ENCODE measurements around the gene AFF1.
A peak's percentile ranks its signal among the peaks of the same experiment; 100 is the strongest.
"Not testable (repeated sequence)": the region's sequence is repeated elsewhere in the genome, so short reads cannot be mapped to it uniquely, and the experiment has no call there.

The AFF1 gene

GRCh38 chr4:86971355-86971683 lies 36.5 kb downstream of the AFF1 start:
- FAIRE-seq (no peak), DNase-seq (ENCODE audit: extremely low spot score, insufficient read length, low read depth) (no peak)

- DNase-seq (ENCODE audit: extremely low spot score, insufficient read length, low read depth) (no peak), FAIRE-seq (no peak)
Observed at GRCh38 chr4:86972997-86973396, 38.2 kb downstream of the AFF1 start.

- DNase-seq (ENCODE audit: extremely low spot score, insufficient read length, low read depth) (no peak), FAIRE-seq (no peak)
Observed at GRCh38 chr4:86973668-86974067, 38.9 kb downstream of the AFF1 start.

- FAIRE-seq (no peak), DNase-seq (ENCODE audit: extremely low spot score, insufficient read length, low read depth) (no peak)
Observed at GRCh38 chr4:86974551-86974994, 39.8 kb downstream of the AFF1 start.

- FAIRE-seq (no peak), DNase-seq (ENCODE audit: extremely low spot score, insufficient read length, low read depth) (no peak)
Observed at GRCh38 chr4:86975927-86976326, 41.1 kb downstream of the AFF1 start.

- FAIRE-seq (no peak), DNase-seq (ENCODE audit: extremely low spot score, insufficient read length, low read depth) (no peak)
Observed at GRCh38 chr4:86976801-86977485, 42.1 kb downstream of the AFF1 start.

GRCh38 chr4:86977621-86978184 lies 42.9 kb downstream of the AFF1 start:
- peak; percentile 84 for FAIRE-seq
- peak; percentile 20 for DNase-seq (ENCODE audit: extremely low spot score, insufficient read length, low read depth)

- no peak for DNase-seq (ENCODE audit: extremely low spot score, insufficient read length, low read depth)
- FAIRE-seq = no peak
Observed at GRCh38 chr4:86978709-86979108, 43.9 kb downstream of the AFF1 start.

GRCh38 chr4:86980230-86980629 lies 45.4 kb downstream of the AFF1 start:
- FAIRE-seq = no peak
- no peak for DNase-seq (ENCODE audit: extremely low spot score, insufficient read length, low read depth)

GRCh38 chr4:86981789-86982188 lies 47.0 kb downstream of the AFF1 start:
- DNase-seq (ENCODE audit: extremely low spot score, insufficient read length, low read depth) (no peak), FAIRE-seq (peak; percentile 46)

GRCh38 chr4:86985852-86986251 lies 51.0 kb downstream of the AFF1 start:
- DNase-seq (ENCODE audit: extremely low spot score, insufficient read length, low read depth); FAIRE-seq: not testable (repeated sequence)

GRCh38 chr4:86989658-86990057 lies 54.8 kb downstream of the AFF1 start:
- not testable (repeated sequence) for FAIRE-seq

GRCh38 chr4:86990510-86990909 lies 55.7 kb downstream of the AFF1 start:
- no peak for FAIRE-seq
- no peak for DNase-seq (ENCODE audit: extremely low spot score, insufficient read length, low read depth)

More at GRCh38 chr4:86989658-86990057, 54.8 kb downstream of the AFF1 start:
- not testable (repeated sequence) for DNase-seq (ENCODE audit: extremely low spot score, insufficient read length, low read depth)

GRCh38 chr4:86991994-86992393 lies 57.2 kb downstream of the AFF1 start:
- DNase-seq (ENCODE audit: extremely low spot score, insufficient read length, low read depth) = no peak
- no peak for FAIRE-seq

- no peak for DNase-seq (ENCODE audit: extremely low spot score, insufficient read length, low read depth)
- no peak for FAIRE-seq
Observed at GRCh38 chr4:86993909-86994681, 59.3 kb downstream of the AFF1 start.

- DNase-seq (ENCODE audit: extremely low spot score, insufficient read length, low read depth) = no peak
- FAIRE-seq = no peak
Observed at GRCh38 chr4:86994686-86995085, 59.9 kb downstream of the AFF1 start.

GRCh38 chr4:86996510-86996909 lies 61.7 kb downstream of the AFF1 start:
- DNase-seq (ENCODE audit: extremely low spot score, insufficient read length, low read depth); FAIRE-seq: not testable (repeated sequence)

GRCh38 chr4:86999136-86999643 lies 64.4 kb downstream of the AFF1 start:
- FAIRE-seq = no peak
- DNase-seq (ENCODE audit: extremely low spot score, insufficient read length, low read depth) = no peak

GRCh38 chr4:87002682-87003043 lies 67.9 kb downstream of the AFF1 start:
- DNase-seq (ENCODE audit: extremely low spot score, insufficient read length, low read depth) (no peak), FAIRE-seq (no peak)

GRCh38 chr4:87003266-87003665 lies 68.5 kb downstream of the AFF1 start:
- FAIRE-seq (no peak), DNase-seq (ENCODE audit: extremely low spot score, insufficient read length, low read depth) (no peak)

- no peak for DNase-seq (ENCODE audit: extremely low spot score, insufficient read length, low read depth)
- FAIRE-seq = no peak
Observed at GRCh38 chr4:87005369-87005689, 70.5 kb downstream of the AFF1 start.
